CD4-positive, alpha-beta T cell treated with Interleukin-15 for 1 hour (primary cell): ENCODE data around the gene MGA.

Experiments
- DNase-seq: peaks from one replicate; pipeline ENCODE4 v3.0.0-alpha.2; 2020

MGA gene

GRCh38 chr15:41789662-41790061, 129.5 kb downstream of the MGA start:
- no peak for DNase-seq

- no peak for DNase-seq
Observed at GRCh38 chr15:41790169-41790568, 130.0 kb downstream of the MGA start.

GRCh38 chr15:41790756-41791546, 130.7 kb downstream of the MGA start:
- DNase-seq: no peak

GRCh38 chr15:41791547-41791937, 131.3 kb downstream of the MGA start:
- no peak for DNase-seq

GRCh38 chr15:41792000-41792637, 131.9 kb downstream of the MGA start:
- DNase-seq: no peak

GRCh38 chr15:41794081-41794480, 133.9 kb downstream of the MGA start:
- DNase-seq: no peak

- DNase-seq: no peak
Observed at GRCh38 chr15:41795996-41796856, 136.0 kb downstream of the MGA start.

- no peak for DNase-seq
Observed at GRCh38 chr15:41797201-41797944, 137.2 kb downstream of the MGA start.

GRCh38 chr15:41798607-41799487, 138.6 kb downstream of the MGA start:
- no peak for DNase-seq

GRCh38 chr15:41799488-41799805, 139.2 kb downstream of the MGA start:
- no peak for DNase-seq

GRCh38 chr15:41801185-41801584, 141.0 kb downstream of the MGA start:
- no peak for DNase-seq

GRCh38 chr15:41801850-41802455, 141.7 kb downstream of the MGA start:
- DNase-seq: no peak

GRCh38 chr15:41804361-41804760, 144.2 kb downstream of the MGA start:
- no peak for DNase-seq

- DNase-seq: no peak
Observed at GRCh38 chr15:41804916-41805666, 144.9 kb downstream of the MGA start.

GRCh38 chr15:41805711-41806110, 145.5 kb downstream of the MGA start:
- DNase-seq: no peak

- DNase-seq: no peak
Observed at GRCh38 chr15:41806291-41807181, 146.3 kb downstream of the MGA start.

GRCh38 chr15:41809121-41809520, 148.9 kb downstream of the MGA start:
- no peak for DNase-seq

GRCh38 chr15:41809526-41810220, 149.5 kb downstream of the MGA start:
- DNase-seq: no peak
